DMS153 treated with DMSO at 0.1 percent for 48 hours (cell line): ENCODE data around the gene C11orf21.
"Not testable (repeated sequence)": the region's sequence is repeated elsewhere in the genome, so short reads cannot be mapped to it uniquely, and the experiment has no call there.

ENCODE experiments used
- DNase-seq: peaks from one replicate; lab custom pipeline; 2025; ENCODE audit not compliant: unreplicated experiment; lab: John Stamatoyannopoulos, UW

The C11orf21 gene

DNA sequence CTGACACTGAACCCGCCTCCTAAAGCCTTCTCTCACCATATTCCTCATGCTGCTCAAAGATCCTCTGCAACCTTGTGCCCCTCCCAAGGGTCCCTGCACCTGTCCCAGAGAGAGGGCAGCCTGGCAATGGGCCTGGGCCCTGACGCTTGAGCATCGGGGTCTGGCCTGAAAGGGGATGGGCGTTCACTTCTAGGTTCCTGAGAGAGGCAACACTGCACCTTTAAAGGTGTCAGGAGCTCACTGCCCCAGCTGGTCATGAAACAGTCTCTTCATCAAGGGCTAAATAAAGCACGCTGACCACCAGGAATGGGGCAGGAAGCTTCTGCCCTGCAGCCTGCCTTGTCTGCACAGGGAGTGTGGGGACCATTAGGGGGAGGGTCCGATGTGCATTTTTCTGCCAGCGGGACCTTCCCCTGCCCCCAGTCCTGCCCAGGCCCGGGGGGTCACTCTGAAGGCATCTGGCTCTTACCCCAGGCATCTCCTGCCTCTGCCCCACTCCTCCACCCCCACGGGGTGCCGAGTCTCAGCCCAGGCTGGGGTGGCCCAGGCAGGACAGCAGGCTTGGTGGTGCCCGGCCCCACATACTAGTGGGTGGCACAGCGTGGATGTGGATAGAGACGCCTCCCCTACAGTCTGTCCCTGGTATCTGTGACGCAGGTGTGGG, 3.5 kb downstream of the C11orf21 start:
- no peak for DNase-seq

DNA sequence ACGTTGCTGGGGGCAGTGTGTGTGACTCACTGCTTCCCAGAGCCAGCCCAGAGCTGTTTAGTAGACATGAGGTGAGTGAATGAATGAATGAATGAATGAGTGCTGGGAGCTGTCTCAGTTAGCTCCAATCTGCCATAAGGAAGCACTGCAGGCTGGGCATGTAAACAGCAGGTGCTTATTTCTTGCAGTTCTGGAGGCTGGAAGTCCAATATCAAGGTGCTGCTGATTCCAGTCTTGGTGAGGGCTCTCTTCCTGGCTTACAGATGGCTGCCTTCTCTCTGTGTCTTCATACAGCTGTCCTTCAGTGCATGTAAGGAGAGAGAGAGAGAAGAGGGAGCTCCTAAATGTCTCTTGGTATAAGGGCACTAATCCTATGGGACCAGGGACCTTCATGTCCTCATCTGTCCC, 4.1 kb downstream of the C11orf21 start:
- no peak for DNase-seq

DNA sequence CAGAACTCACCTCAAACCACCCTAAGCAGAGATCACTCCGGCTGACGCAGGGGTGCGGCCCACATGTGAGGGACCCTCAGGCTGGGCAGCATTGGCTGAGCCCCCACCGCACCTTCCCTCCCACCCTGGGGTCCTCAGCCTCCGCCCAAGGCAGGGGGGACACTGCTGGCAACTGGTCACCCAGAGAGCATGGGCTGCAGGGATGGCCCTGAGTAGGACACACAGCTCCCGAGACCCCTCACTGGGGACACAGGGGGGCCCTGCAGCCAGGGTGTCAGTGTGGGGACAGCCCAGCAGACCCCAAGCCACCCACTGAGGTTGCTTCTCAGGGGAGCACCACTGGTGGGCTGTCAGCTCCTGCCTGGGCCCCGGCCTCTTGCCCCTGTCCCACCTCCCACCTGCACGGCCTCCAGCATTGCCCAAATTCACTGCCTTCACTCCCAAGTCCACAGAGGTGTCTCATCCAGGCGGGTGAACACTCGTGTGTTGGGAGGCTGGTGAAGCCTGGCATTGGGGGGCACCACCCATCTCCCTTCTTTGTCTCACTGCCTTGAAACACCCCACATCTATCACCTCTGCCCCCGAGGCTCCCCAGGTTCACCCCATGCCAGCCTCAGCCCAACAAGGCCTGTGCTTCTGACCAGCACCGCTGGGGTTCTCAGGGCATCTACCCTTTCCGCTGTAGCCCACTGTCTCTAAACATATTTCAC, 4.7 kb downstream of the C11orf21 start:
- no peak for DNase-seq

DNA sequence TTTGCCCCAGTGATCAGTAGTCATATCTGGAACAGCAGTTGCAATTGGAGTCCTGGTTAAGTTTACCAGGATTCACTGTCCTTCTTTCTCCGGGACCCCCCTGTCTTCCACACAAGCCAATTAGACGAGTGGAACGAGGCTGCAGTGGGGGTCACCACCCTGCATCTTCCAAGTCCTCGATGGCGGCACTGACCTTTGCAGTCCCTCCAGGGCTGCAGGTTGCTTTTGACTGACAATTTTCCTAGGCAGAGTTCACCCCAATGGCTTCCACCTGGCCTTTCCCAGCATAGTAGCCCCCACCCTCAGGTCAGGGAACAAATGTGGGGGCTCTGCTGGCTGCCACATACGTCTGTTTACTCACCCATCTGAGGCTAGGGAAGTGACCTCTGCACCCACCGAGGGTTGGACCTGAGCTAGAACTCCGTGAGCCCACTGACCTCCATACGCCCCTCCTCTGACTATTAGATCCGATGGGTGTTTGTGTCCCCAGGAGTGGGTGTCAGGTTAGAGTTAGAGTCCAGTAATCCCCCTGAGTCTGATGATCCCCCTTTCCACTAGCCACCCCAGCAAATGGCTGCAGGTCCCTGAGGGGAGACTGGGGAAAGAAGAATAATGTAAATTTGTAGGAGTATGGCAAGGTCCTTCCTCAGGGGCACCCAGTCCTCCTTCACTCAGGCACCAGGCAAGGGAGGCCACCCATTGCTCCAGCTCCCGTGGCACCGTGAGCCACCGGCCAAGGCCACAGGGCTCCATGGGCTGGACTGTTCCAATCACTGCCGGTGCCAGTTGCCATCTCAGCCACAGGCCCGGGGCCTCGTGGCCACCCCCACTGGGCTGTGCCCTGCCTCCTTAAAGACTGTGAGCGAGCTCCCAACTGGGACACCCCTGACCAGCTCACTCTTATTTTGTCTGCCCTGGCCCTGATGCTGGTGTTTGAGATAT, 5.5 kb downstream of the C11orf21 start:
- DNase-seq: no peak

DNA sequence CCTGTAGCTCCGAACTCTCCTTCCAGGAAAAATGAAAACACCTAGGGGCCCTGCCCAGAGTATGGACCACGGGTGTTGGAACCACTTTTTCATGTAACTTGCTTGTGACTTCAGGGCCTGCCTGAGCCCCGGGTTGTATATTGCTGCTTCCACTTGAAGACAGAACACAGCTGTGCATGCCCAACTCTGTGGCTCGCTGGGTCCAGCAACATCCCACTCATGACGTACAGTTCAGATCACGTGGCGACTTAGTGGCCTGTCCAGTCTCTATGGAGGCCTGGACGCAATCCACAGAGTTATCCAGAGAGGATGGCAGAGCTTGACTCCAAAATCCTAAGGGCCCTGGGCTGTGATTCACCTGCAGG, 6.8 kb downstream of the C11orf21 start:
- no peak for DNase-seq

DNA sequence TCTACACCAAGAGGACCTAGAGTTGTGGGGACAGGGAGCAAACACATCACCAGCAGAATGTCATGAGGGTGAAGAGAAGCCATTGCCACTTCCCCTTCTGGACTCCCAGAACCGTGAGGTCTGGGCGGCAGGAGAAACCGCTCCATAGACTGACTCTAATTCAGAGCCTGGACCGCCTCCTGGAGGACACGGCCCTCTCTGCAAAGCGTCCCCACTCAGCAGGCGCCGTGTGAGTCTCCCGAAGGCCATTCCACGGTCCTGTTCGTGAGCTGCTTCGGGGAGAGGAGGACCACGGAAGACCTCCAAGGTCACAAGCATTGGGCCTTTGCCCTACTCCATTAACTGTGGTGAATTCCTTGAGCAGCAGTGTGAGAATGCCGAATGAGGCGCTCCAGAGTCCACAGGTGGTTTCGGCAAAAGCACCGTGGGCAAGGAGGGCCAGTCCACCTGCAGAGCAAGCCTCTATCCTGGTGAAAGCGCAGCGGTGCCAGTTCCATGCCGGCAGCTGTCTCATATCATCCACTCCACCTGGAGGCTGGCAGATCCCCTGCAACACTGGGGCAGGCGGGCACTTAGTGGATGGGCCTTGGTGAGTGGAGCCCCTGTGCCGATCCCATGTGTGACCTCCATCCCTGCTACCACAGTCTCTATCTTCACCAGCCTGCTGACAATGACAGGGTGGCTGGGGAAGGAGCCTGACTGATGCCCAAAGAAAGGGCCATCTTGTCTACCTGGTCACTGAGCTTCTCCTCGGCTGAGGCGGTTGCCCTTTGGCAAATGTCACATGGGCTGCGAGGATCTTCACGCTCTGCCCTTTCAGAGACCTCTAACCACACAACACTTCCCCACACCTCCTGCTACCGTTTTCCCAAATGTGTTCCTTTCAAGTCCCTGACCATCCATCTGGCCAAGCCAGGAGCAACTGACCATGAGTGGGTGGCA, 7.5 kb downstream of the C11orf21 start:
- DNase-seq: no peak

DNA sequence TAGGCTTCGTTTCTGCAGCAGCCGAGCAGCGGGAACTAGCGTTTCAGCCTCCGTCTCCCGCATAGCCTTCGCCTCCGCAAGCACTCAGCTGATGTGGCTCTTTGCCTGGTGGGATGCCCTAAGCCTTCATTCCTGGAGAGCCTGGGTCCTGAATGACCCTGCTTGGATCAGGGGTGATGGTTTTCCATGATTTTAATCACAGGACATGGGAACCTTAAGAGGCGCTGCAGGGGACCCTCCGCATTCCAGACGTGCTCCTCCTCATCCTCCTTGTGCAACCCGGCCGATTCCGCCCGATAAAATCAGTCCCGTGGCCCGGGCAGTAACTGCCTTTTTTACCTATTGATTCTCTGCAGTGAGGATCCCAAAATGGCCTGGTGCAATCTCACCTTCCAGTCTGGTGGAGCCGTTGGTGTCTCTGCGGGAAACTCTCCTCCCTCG, 8.2 kb downstream of the C11orf21 start:
- DNase-seq: no peak

DNA sequence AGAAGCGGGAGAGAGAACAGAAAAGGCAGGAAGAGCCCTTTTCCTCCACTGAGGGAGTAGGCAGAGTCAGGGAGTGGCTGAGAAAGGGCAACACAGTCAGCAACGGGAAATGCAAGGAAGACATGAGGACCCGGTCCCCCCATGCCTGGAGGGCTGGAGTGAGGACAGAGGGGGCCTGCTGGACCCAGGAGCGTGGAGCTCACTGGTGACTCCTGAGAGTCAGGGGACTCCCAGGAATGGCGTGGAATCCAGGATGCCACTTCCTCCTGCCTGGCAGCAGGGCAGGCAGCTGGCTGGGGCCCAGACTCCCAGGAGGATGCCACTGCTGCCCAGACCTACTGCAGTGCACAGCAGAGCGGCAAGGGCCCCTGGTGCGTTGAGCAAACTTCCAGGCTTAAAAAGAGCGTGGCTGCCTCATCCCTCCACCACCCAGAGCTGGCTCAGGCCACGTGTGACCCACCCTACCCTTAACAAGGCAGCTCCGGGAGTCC, 11.3 kb downstream of the C11orf21 start:
- no peak for DNase-seq

DNA sequence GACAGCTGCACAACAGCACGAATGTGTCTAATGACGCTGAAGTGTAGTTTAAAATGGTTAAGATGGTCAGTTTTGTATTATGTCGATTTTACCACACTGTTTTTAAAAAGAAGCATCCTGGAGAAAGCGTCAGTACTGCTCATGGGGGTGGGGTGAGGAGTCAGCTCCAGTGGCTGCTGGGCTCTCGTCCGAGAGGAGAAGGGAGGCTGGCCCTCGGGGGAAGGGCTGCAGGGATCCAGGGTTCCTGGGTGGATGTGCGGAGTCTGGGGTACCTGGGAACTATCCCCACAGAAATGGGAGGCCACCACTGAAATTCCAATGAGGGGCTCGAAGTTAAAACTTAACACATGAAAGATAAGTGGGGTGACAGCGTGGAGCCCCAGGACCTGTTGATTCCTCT, 11.9 kb downstream of the C11orf21 start:
- DNase-seq: no peak

DNA sequence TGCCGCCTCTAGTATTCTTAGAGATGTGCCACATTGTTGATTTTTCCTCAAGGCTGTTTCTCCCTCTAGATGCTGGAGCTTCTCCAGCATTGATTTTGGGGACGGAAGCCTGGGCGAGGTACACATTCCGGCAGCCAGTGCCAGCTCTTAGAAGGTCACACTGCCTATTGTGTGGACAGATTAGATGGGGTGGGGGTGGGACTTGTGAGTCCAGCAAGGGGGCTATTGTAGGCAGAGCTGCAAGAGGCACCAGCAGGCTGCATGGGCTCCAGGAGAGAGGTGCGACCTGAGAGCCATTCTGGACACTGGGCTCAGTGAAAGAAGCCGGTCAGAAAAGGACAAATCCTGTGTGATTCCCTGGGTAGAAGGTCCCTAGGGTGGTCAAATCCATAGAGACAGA, 12.4 kb downstream of the C11orf21 start:
- no peak for DNase-seq

DNA sequence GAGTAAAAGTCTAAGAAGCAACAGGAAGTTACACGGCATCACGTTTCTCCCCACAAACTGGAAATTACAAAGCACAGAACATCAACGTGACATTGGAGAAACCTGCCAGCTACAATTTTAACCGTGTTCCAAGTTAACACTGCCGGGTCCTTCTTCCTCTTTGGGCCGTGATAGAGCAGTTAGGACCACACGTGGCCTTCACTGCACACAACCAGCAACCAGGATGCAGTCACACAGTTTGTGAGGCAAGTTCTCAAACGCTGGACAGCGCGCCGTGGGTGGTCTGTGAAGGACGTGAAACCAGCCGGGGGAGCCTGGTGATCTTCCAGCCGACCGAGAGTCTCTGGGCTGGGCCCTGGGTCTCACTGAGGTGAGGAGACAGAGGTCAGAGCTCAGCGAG, 14.6 kb downstream of the C11orf21 start:
- no peak for DNase-seq

DNA sequence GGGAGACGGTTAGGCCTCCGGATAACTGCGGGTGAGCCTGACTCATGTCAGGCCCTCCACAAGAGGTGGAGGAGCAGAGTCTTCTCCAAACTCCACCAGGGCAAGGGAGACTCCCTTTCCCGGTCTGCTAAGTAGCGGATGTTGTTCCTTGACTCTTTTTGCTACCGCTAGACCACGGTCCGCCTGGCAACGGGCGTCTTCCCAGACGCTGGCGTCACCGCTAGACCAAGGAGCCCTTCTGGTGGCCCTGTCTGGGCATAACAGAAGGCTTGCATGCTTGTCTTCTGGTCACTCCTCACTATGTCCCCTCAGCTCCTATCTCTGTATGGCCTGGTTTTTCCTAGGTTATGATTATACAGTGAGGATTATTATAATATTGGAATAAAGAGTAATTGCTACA, 15.4 kb downstream of the C11orf21 start:
- DNase-seq: not testable (repeated sequence)

DNA sequence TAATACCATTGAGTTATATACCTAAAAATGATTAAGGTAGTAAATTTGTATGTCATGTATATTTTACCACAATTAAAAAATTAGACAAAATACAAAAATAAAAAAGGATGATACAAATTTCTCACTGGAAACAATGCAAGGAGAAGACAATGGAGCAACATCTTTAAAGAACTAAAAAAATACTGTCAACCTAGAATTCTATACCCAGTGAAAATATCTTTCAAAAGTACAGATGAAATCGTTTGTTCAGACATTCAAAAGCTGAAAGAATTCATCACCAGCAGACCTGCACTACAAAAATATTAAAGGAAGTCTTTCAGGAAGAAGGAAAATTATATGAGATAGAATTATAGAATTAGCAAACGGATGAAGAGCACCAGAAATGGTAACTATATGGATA, 21.5 kb downstream of the C11orf21 start:
- no peak for DNase-seq

DNA sequence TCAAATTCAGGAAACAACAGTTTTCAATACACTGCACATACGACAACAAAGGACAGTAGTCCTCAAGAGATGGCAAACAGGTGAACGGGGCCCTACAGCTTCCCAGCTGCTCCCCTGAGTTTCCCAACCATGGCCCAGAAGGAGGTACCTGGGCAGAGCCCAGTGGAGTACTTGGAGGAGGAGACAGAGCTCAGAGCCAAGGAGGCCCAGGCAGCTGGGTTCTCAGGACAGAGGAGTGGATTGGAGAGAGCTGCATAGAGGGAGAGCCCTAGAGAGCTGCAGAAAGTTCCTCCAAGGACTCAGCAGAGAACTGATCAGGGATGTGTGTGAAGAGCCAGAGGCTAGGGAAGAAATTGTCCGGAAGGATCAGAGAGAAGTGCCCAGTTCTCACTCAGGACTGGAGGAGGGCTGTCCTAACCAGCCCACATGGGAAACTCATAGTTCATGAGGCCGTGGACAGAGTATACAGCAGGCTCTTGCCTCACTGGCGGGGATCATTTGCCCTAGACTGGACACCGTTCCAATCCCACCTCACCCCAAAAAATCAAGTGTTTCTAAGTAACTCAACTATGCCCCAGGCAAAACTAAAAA, 23.7 kb downstream of the C11orf21 start:
- DNase-seq: no peak

DNA sequence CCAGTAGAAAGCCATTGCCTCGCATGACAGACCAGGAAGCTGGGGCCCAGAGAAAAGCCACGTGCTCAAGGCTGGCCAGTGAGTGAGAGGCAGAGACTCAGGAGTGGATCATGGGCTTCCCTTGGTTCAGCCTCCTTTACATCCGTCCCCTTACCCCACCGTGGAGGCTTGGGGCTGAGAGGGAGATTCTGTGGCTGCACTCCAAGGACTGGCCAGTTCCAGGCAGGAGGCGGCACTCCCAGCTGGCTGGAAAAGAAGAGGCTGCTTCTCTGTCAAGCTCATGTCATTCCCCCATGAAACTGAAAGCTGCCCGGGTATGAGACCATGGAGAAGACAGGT, 24.7 kb downstream of the C11orf21 start:
- no peak for DNase-seq

DNA sequence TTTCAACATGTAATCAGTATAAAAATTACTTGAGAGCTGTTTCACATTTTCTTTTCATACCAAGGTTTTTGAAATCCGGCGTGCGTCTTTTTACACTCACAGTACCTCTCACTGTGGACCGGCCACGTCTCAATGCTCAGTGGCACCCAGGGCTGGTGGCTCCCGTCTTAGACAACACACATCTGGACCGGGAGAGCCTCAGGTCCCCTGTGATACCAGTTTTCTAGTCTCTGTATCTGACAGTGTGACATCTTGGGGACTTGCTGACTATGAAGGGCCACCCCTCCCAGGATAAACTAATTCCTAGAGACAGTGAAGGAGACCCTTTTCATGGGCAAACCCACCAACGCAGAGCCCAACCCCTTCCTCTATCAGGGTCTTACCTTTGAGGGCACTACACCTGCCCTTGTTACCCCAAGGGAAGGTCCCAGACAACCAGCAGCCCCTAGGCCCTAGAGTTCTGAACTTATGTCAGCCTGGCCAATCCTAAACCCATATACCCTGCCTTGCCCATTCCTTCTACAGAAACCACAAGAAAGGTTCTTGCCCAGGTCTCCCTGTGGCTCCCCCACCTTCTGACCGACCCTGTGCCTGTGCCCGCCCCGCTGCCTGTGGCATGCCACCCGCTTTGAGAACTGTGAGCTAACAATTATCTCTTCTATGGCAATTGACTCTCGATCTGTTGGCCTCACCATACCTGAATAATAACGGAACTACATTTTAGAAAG, 25.3 kb downstream of the C11orf21 start:
- no peak for DNase-seq

DNA sequence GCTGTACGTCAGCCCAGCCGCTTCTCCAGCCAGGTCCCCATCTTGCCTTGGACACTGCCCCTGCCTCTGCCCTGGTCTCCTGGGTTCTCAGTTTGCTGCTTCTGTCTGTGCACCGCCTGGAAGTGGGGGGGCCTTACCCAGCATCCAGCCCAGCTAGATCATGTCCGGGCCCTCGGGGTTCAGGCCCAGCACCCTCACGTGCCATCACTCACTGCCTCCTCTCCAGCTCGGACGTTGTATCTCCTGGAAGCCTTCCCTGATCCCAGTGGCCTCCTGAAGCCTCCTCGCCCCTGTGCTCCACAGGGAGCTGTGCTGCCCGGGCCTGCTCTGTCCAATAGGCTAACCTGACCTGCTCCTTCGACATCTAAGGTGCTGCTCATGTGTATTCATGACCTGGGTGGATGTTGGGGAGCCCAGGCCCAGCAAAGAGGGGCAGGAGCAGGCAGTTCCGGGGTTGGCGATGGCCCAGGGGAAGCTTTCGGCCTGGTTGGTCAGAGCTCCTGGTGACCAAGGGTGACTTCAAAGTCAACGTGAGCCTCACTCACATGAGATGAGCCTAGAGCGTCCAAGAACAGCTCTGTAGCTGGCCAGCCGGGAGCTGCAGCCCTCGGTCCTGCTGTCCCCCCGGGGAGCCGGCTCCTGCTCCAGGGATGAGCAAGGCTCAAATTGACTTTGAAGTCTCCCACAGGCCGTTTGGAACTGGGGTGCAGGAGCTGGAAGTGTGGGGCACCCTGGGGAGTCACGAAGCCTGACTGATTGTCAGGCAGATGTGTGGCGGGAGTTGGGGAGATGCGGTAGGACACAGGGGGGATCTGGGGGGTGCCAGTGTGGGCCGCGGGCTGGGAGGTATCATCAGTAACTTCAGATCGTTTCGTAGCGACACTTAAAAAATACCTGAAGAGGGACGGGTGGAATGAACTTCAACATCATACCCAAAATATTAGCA, 26.1 kb downstream of the C11orf21 start:
- DNase-seq: no peak

DNA sequence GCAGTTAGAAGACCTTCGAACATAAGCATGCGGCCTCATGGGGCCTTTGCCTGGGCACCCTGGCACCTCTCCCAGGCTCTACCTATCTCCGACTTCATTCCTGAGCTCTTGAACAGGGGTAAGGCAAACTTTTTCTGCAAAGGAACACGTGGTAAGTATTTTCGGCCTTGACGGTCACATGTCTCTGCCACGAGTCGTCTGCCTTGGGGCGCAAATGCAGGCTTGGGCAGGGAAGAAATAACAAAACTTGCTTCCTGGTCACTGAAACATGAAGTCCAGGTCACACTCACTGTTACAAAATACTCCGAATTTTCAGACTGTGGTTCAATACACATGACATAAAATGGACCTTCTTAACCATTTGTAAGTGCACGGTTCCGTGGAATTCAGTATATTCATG, 27.9 kb downstream of the C11orf21 start:
- DNase-seq: no peak

DNA sequence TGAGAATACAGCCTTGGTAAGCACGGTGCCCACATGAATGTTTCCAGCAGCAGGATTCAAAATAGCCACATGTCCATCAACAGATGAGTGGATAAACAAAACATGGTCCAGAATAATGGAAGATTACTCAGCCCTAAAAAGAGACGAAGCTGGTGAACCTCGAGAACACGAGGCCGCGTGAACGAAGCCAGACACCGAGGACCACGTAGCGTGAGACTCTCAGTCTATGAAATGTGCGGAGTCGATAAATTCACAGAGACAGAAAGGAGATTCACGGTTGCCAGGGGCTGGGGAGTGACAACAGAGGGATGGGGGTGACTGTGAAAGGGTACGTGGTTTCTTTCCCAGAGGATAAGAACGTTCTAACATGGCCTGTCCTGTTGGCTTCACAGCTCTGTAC, 28.4 kb downstream of the C11orf21 start:
- DNase-seq: no peak
